ENCODE results near the gene WWOX.

Gene WWOX

DNA sequence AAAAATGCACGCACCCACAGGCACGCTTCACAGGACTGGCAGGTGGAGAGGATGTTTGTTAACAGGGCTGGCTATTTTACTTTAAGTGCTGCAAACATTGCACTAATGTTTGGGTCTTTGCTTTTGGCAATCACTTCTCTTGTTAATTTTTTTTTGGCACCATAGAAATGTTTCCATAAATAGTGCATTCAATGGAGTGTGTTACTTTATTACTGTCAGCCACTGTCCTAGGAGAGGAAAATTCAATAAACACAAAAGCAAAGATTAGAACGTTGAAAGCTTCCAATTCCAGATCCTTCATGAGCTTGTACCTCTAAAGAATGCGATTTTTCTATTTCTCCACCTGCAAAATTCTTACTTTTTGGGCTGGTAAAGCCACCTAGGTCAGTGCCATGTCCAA, 743.5 kb downstream of the WWOX start:
- Histone ChIP-seq H4K20me1 (ENCODE audit: insufficient read depth, low read length) (no peaks in the 10 kb centered on the region), H3K9ac (ENCODE audit: low read depth, low read length) (no peak overlapping the region), H3K4me3 (ENCODE audit: low read depth in 1 of 2, low read length in 2 of 2) (no peak overlapping the region), H3K79me2 (ENCODE audit: insufficient read depth, low read length) (no peaks in the 10 kb centered on the region), H2AFZ (ENCODE audit: low read depth, low read length) (no peak overlapping the region), H3K4me1 (ENCODE audit: insufficient read depth, low read length) (no peaks in the 10 kb centered on the region), H3K9me3 (ENCODE audit: insufficient read depth, low read length, severe bottlenecking) (no peaks in the 10 kb centered on the region), H3K27me3 (ENCODE audit: insufficient read depth, low read length, poor library complexity) (no peaks in the 10 kb centered on the region), H3K4me2 (ENCODE audit: insufficient read depth, low read length) (no peak overlapping the region), H3K27ac (ENCODE audit: low read length) (no peak overlapping the region), H3K36me3 (ENCODE audit: insufficient read depth, low read length) (no peaks in the 10 kb centered on the region)
- no peak for DNase-seq
- no peak for ATAC-seq (ENCODE audit: insufficient read depth, low read depth)
- TF ChIP-seq, protein P1, sequence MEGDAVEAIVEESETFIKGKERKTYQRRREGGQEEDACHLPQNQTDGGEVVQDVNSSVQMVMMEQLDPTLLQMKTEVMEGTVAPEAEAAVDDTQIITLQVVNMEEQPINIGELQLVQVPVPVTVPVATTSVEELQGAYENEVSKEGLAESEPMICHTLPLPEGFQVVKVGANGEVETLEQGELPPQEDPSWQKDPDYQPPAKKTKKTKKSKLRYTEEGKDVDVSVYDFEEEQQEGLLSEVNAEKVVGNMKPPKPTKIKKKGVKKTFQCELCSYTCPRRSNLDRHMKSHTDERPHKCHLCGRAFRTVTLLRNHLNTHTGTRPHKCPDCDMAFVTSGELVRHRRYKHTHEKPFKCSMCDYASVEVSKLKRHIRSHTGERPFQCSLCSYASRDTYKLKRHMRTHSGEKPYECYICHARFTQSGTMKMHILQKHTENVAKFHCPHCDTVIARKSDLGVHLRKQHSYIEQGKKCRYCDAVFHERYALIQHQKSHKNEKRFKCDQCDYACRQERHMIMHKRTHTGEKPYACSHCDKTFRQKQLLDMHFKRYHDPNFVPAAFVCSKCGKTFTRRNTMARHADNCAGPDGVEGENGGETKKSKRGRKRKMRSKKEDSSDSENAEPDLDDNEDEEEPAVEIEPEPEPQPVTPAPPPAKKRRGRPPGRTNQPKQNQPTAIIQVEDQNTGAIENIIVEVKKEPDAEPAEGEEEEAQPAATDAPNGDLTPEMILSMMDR (IDR thresholded peaks at IDR 0.05; ENCODE audit: borderline replicate concordance, extremely low read depth, low read length, poor library complexity, severe bottlenecking), result no peak

DNA sequence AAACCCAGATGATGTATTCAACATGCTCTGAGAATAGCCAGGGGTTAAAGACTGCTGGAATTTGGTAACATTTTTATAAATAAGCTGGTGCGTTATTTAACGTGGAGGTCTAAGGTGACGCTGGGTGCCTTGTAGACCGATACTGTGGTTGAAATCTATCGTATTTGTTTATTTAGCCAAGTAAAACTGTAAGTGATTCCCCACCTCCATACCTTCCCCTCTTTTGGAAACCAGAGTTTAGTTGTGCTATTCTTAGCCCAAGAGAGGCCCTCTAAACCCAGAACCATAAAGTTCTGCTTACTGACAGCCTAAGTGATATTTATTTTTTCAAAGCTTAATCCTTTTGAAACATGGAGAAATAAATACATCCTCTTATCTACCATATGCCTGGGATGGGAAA, 744.5 kb downstream of the WWOX start:
- no peaks in the 10 kb centered on the region for H4K20me1 ChIP-seq (ENCODE audit: insufficient read depth, low read length)
- H2AFZ ChIP-seq (ENCODE audit: low read depth, low read length), result no peak overlapping the region
- no peak overlapping the region for H3K4me3 ChIP-seq (ENCODE audit: low read depth in 1 of 2, low read length in 2 of 2)
- no peak overlapping the region for H3K4me2 ChIP-seq (ENCODE audit: insufficient read depth, low read length)
- H3K27me3 ChIP-seq (ENCODE audit: insufficient read depth, low read length, poor library complexity), result no peaks in the 10 kb centered on the region
- no peaks in the 10 kb centered on the region for H3K4me1 ChIP-seq (ENCODE audit: insufficient read depth, low read length)
- no peak for TF ChIP-seq EZH2 (IDR thresholded peaks at IDR 0.05; ENCODE audit: borderline replicate concordance, low read depth, low read length, severe bottlenecking)
- TF ChIP-seq, protein P1 (IDR thresholded peaks at IDR 0.05; ENCODE audit: borderline replicate concordance, extremely low read depth, low read length, poor library complexity, severe bottlenecking), result no peak
- H3K36me3 ChIP-seq (ENCODE audit: insufficient read depth, low read length), result no peaks in the 10 kb centered on the region
- DNase-seq (no peak), ATAC-seq (ENCODE audit: insufficient read depth, low read depth) (no peak)
- H3K79me2 ChIP-seq (ENCODE audit: insufficient read depth, low read length), result no peaks in the 10 kb centered on the region
- H3K9me3 ChIP-seq (ENCODE audit: insufficient read depth, low read length, severe bottlenecking), result no peaks in the 10 kb centered on the region
- no peak overlapping the region for H3K27ac ChIP-seq (ENCODE audit: low read length)
- H3K9ac ChIP-seq (ENCODE audit: low read depth, low read length), result no peak overlapping the region

DNA sequence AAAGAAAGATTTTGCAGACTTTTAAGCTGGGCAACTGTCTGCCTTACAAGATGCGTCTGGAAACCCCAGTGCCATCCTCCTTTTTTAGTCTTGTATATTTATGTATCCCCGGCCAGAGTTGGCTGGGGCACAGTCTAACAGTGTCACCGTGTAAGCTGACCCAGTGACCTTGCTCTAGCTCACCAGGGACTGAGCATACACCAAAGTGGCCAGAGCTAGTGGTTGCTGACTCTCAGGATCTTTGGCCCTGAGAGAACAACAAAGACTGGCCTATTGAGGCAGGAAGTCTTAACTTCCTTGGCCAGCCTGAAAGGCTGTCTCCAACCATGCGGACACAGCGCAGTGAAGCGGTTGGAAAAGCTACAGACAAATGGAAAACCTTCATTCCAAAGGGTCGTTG, 745.2 kb downstream of the WWOX start:
- Histone ChIP-seq H3K4me2 (ENCODE audit: insufficient read depth, low read length) (no peak overlapping the region), H3K4me1 (ENCODE audit: insufficient read depth, low read length) (no peaks in the 10 kb centered on the region), H3K36me3 (ENCODE audit: insufficient read depth, low read length) (no peaks in the 10 kb centered on the region), H3K9me3 (ENCODE audit: insufficient read depth, low read length, severe bottlenecking) (no peaks in the 10 kb centered on the region), H2AFZ (ENCODE audit: low read depth, low read length) (no peak overlapping the region), H4K20me1 (ENCODE audit: insufficient read depth, low read length) (no peaks in the 10 kb centered on the region), H3K27me3 (ENCODE audit: insufficient read depth, low read length, poor library complexity) (no peaks in the 10 kb centered on the region), H3K27ac (ENCODE audit: low read length) (no peak overlapping the region), H3K79me2 (ENCODE audit: insufficient read depth, low read length) (no peaks in the 10 kb centered on the region), H3K4me3 (ENCODE audit: low read depth in 1 of 2, low read length in 2 of 2) (no peak overlapping the region), H3K9ac (ENCODE audit: low read depth, low read length) (no peak overlapping the region)
- TF ChIP-seq EZH2 (IDR thresholded peaks at IDR 0.05; ENCODE audit: borderline replicate concordance, low read depth, low read length, severe bottlenecking), result no peak
- TF ChIP-seq, protein P1 (IDR thresholded peaks at IDR 0.05; ENCODE audit: borderline replicate concordance, extremely low read depth, low read length, poor library complexity, severe bottlenecking), result no peak
- no peak for DNase-seq
- ATAC-seq (ENCODE audit: insufficient read depth, low read depth), result no peak

DNA sequence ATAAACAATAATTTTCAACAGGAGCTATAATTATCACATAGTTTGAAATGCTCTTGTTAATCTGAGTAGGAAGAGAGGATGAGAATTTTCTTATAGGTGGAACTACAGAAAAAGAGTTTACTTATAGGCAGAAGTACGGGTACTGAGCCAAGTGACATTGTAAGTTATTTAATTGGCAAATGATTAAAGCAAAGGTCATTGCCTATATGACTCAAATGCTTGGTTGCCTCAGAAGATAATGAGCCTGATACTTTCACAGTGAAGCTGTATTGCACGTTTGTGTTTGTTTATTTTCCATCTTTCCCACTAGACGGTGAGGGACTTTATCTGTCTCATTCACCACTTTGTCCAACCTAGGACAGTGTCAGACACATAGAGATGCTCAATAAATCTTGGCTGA, 751.8 kb downstream of the WWOX start:
- Histone ChIP-seq H2AFZ (ENCODE audit: low read depth, low read length) (no peak overlapping the region), H3K4me3 (ENCODE audit: low read depth in 1 of 2, low read length in 2 of 2) (no peak overlapping the region), H4K20me1 (ENCODE audit: insufficient read depth, low read length) (no peaks in the 10 kb centered on the region), H3K9me3 (ENCODE audit: insufficient read depth, low read length, severe bottlenecking) (no peaks in the 10 kb centered on the region), H3K4me1 (ENCODE audit: insufficient read depth, low read length) (no peaks in the 10 kb centered on the region), H3K4me2 (ENCODE audit: insufficient read depth, low read length) (no peak overlapping the region), H3K36me3 (ENCODE audit: insufficient read depth, low read length) (no peaks in the 10 kb centered on the region), H3K27me3 (ENCODE audit: insufficient read depth, low read length, poor library complexity) (no peaks in the 10 kb centered on the region), H3K9ac (ENCODE audit: low read depth, low read length) (no peak overlapping the region), H3K27ac (ENCODE audit: low read length) (no peak overlapping the region), H3K79me2 (ENCODE audit: insufficient read depth, low read length) (no peaks in the 10 kb centered on the region)
- no peak for DNase-seq
- TF ChIP-seq, protein P1 (IDR thresholded peaks at IDR 0.05; ENCODE audit: borderline replicate concordance, extremely low read depth, low read length, poor library complexity, severe bottlenecking), result no peak
- TF ChIP-seq EZH2 (IDR thresholded peaks at IDR 0.05; ENCODE audit: borderline replicate concordance, low read depth, low read length, severe bottlenecking), result no peak
- ATAC-seq (ENCODE audit: insufficient read depth, low read depth), result no peak
